OCI-LY1 (cell line): ENCODE results near the gene PAQR6.

Experiments
- H2AFZ ChIP-seq: fragments of 200-600 bp; sonication (generic), shearing (Covaris generic); 2 replicates; pipeline ENCODE4 v1.6.0; 2014; ENCODE audit warnings: antibody characterized with exemption, mild to moderate bottlenecking, low read length
- H3F3A ChIP-seq: fragments of 200-600 bp; sonication (generic), shearing (Covaris generic); 2 replicates; pipeline ENCODE4 v1.6.0; 2014; ENCODE audit warnings: mild to moderate bottlenecking, antibody characterized with exemption, low read length, moderate library complexity; ENCODE audit not compliant: insufficient read depth
- H3K27ac ChIP-seq: fragments of 200-600 bp; sonication (generic); 2 replicates; pipeline ENCODE4 v1.5.1; 2014; ENCODE audit warnings: low read length, mixed run types, mild to moderate bottlenecking, low read depth; ENCODE audit not compliant: poor library complexity, severe bottlenecking
- H3K27me3 ChIP-seq: fragments of 200-600 bp; sonication (generic); 2 replicates; pipeline ENCODE4 v1.6.0; 2014; ENCODE audit warnings: antibody characterized with exemption, mild to moderate bottlenecking, low read length, moderate library complexity; ENCODE audit not compliant: insufficient read depth
- H3K36me3 ChIP-seq: fragments of 200-600 bp; sonication (generic); 2 replicates; pipeline ENCODE4 v1.6.1; 2014; ENCODE audit warnings: mild to moderate bottlenecking, antibody characterized with exemption, low read length, moderate library complexity, mixed read lengths; ENCODE audit not compliant: insufficient read depth
- H3K4me1 ChIP-seq: fragments of 200-600 bp; sonication (generic); 2 replicates; pipeline ENCODE4 v1.5.1; 2014; ENCODE audit warnings: mild to moderate bottlenecking, low read length, moderate library complexity; ENCODE audit not compliant: insufficient read depth, severe bottlenecking
- H3K4me2 ChIP-seq: fragments of 200-600 bp; sonication (generic), shearing (Covaris generic); 2 replicates; pipeline ENCODE4 v1.6.1; 2014; ENCODE audit warnings: low read length
- H3K4me3 ChIP-seq: fragments of 200-600 bp; sonication (generic); 2 replicates; pipeline ENCODE4 v1.5.1; 2014; ENCODE audit warnings: low read length, low read depth, mild to moderate bottlenecking, mixed read lengths; ENCODE audit not compliant: poor library complexity, severe bottlenecking
- H3K79me2 ChIP-seq: fragments of 200-600 bp; shearing (Covaris generic); 2 replicates; pipeline ENCODE4 v1.6.1; 2016; ENCODE audit warnings: mixed run types, low read length, mixed read lengths; ENCODE audit not compliant: insufficient read depth
- H3K9ac ChIP-seq: fragments of 200-600 bp; sonication (generic), shearing (Covaris generic); 2 replicates; pipeline ENCODE4 v1.6.1; 2014; ENCODE audit warnings: mild to moderate bottlenecking, low read length, mixed read lengths
- H3K9me2 ChIP-seq: fragments of 200-600 bp; sonication (generic), shearing (Covaris generic); 2 replicates; pipeline ENCODE4 v1.6.1; 2014; ENCODE audit warnings: low read depth, mild to moderate bottlenecking, low read length, mixed read lengths
- H3K9me3 ChIP-seq: fragments of 200-600 bp; shearing (Covaris generic); 2 replicates; pipeline ENCODE4 v1.6.1; 2014; ENCODE audit warnings: low read length, mixed read lengths
- H4K20me1 ChIP-seq: fragments of 200-600 bp; sonication (generic), shearing (Covaris generic); 2 replicates; pipeline ENCODE4 v1.6.0; 2016; ENCODE audit warnings: mild to moderate bottlenecking, low read length; ENCODE audit not compliant: insufficient read depth
- CTCF ChIP-seq: fragments of 200-600 bp; sonication (generic), shearing (Covaris generic); IDR thresholded peaks from 2 replicates; pipeline ENCODE4 v1.5.1; 2017; ENCODE audit warnings: mild to moderate bottlenecking, antibody characterized with exemption, low read length, moderate library complexity, mixed read lengths
- EZH2 ChIP-seq: fragments of 200-600 bp; sonication (generic), shearing (Covaris generic); IDR thresholded peaks from 2 replicates; pipeline ENCODE4 v1.8.0; 2017; ENCODE audit warnings: borderline replicate concordance, mixed run types, mild to moderate bottlenecking, antibody characterized with exemption, low read length, moderate library complexity, mixed read lengths

PAQR6 gene

GRCh38 chr1:156251527-156251926 lies 3.7 kb upstream of the PAQR6 start:
- TF ChIP-seq CTCF (no peak), EZH2 (no peak)
- H3K27me3 ChIP-seq = no peaks in the 10 kb centered on the region
- no peak overlapping the region for H3K4me2 ChIP-seq
- H3K4me3 ChIP-seq = no peak overlapping the region
- no peaks in the 10 kb centered on the region for H3K4me1 ChIP-seq
- H2AFZ ChIP-seq = no peak overlapping the region
- H3K9me3 ChIP-seq = no peaks in the 10 kb centered on the region
- peaks cover 76% of the 10 kb centered on the region for H3K36me3 ChIP-seq
- H3K9ac ChIP-seq = no peak overlapping the region
- no peaks in the 10 kb centered on the region for H3K9me2 ChIP-seq
- H3F3A ChIP-seq = no peaks in the 10 kb centered on the region
- H4K20me1 ChIP-seq = no peaks in the 10 kb centered on the region
- no peaks in the 10 kb centered on the region for H3K79me2 ChIP-seq
- no peak overlapping the region for H3K27ac ChIP-seq

GRCh38 chr1:156249593-156249992 lies 1.7 kb upstream of the PAQR6 start:
- no peaks in the 10 kb centered on the region for H3K9me2 ChIP-seq
- no peak overlapping the region for H3K9ac ChIP-seq
- no peak overlapping the region for H3K27ac ChIP-seq
- H3K27me3 ChIP-seq = 0 out of 2 replicates have a peak, but pooled peaks cover 5% of the 10 kb centered on the region
- TF ChIP-seq CTCF (no peak), EZH2 (no peak)
- no peaks in the 10 kb centered on the region for H3K9me3 ChIP-seq
- no peaks in the 10 kb centered on the region for H3K79me2 ChIP-seq
- H2AFZ ChIP-seq = no peak overlapping the region
- H3K4me2 ChIP-seq = no peak overlapping the region
- no peaks in the 10 kb centered on the region for H4K20me1 ChIP-seq
- no peak overlapping the region for H3K4me3 ChIP-seq
- H3K4me1 ChIP-seq = peaks cover 10% of the 10 kb centered on the region
- peaks cover 64% of the 10 kb centered on the region for H3K36me3 ChIP-seq
- no peaks in the 10 kb centered on the region for H3F3A ChIP-seq

- Histone ChIP-seq H3K9ac (no peak overlapping the region), H3K9me3 (no peaks in the 10 kb centered on the region), H3K27ac (no peak overlapping the region), H2AFZ (no peak overlapping the region), H3K79me2 (no peaks in the 10 kb centered on the region), H3K4me2 (no peak overlapping the region), H4K20me1 (no peaks in the 10 kb centered on the region), H3K4me1 (peaks cover 10% of the 10 kb centered on the region), H3K27me3 (0 out of 2 replicates have a peak, but pooled peaks cover 5% of the 10 kb centered on the region), H3K36me3 (peaks cover 51% of the 10 kb centered on the region), H3K4me3 (no peak overlapping the region), H3F3A (no peaks in the 10 kb centered on the region), H3K9me2 (no peaks in the 10 kb centered on the region)
- no peak for TF ChIP-seq CTCF
- no peak for TF ChIP-seq EZH2
Observed at GRCh38 chr1:156248323-156248683, 447 bp upstream of the PAQR6 start.
